Suprapubic skin (tissue), 4 donors: ENCODE measurements around the gene MYO1A. TPM values are rescaled to one million over a fixed set of nuclear protein-coding genes. Genes with fewer than 3 reads are reported as not detected.
"Not testable (repeated sequence)": the region's sequence is repeated elsewhere in the genome, so short reads cannot be mapped to it uniquely, and the experiment has no call there.

ENCODE experiments used
- DNase-seq, 2 donors: peaks; one replicate each; pipeline ENCODE4 v3.0.0-alpha.2; 2019; ENCODE audit warnings: low spot score in 2 of 2
- H3K27ac ChIP-seq: fragments of 200-600 bp; sonication (generic); one replicate; pipeline ENCODE4 v1.5.1; 2019
- H3K27me3 ChIP-seq: fragments of 200-600 bp; sonication (generic); one replicate; pipeline ENCODE4 v1.5.1; 2019
- H3K36me3 ChIP-seq: fragments of 200-600 bp; sonication (generic); one replicate; pipeline ENCODE4 v1.5.1; 2019
- H3K4me1 ChIP-seq: fragments of 200-600 bp; sonication (generic); one replicate; pipeline ENCODE4 v1.5.1; 2019
- H3K4me3 ChIP-seq: fragments of 200-600 bp; sonication (generic); one replicate; pipeline ENCODE4 v1.5.1; 2019; ENCODE audit warnings: mild to moderate bottlenecking
- H3K9me3 ChIP-seq: fragments of 200-600 bp; sonication (generic); one replicate; pipeline ENCODE4 v1.5.1; 2019
- CTCF ChIP-seq, 2 donors: fragments of 200-600 bp in 1 of 2; fragments of 450-650 bp in 1 of 2; sonication (generic) in 1 of 2; IDR thresholded peaks; one replicate each; pipeline ENCODE4 v1.5.1; 2016 to 2019; ENCODE audit warnings: antibody characterized with exemption in 2 of 2, mild to moderate bottlenecking in 1 of 2, moderate library complexity in 1 of 2
- EP300 ChIP-seq: sonication (generic); formaldehyde crosslinking; IDR thresholded peaks from one replicate; pipeline ENCODE4 v1.6.1; 2017; ENCODE audit warnings: antibody characterized with exemption
- POLR2A ChIP-seq, 2 donors: fragments of 450-650 bp; IDR thresholded peaks; one replicate each; pipeline ENCODE4 v1.6.1; 2017; ENCODE audit warnings: antibody characterized with exemption in 2 of 2, mild to moderate bottlenecking in 2 of 2, moderate library complexity in 2 of 2
- POLR2AphosphoS5 ChIP-seq, 3 donors: sonication (generic); formaldehyde crosslinking; IDR thresholded peaks; one replicate each; pipeline ENCODE4 v1.6.1; 2017; ENCODE audit warnings: antibody characterized with exemption in 3 of 3
- WGBS: methylation state at CpG from one replicate; pipeline ENCODE4 v1.1.5; 2018; 5-methylcytosine and 5-hydroxymethylcytosine counted together
- total RNA-seq, 4 donors: library from RNA; depleted of rRNA; stranded (reverse); fragments of >200 nt; gene quantifications; one replicate each; pipeline ENCODE4 v1.1.0, GENCODE V29; 2016

MYO1A gene
- total RNA-seq, 4 donors from 2014 or later = 0.16 to 2.3 (median 0.58) TPM

GRCh38 chr12:57029457-57029856 lies 20.5 kb downstream of the MYO1A start:
- Histone ChIP-seq H3K4me3 (no peak overlapping the region), H3K27ac (no peak overlapping the region), H3K36me3 (no peaks in the 10 kb centered on the region), H3K27me3 (no peaks in the 10 kb centered on the region), H3K4me1 (peaks cover 8% of the 10 kb centered on the region), H3K9me3 (no peaks in the 10 kb centered on the region)
- no peak for DNase-seq
- TF ChIP-seq POLR2A (IDR thresholded peaks at IDR 0.05) (no peak), EP300 (no peak), POLR2AphosphoS5 (IDR thresholded peaks at IDR 0.05) (no peak), CTCF (IDR thresholded peaks at IDR 0.05) (no peak)
- WGBS = 91% methylated on average over 7 of the region's 7 CpGs

DNA sequence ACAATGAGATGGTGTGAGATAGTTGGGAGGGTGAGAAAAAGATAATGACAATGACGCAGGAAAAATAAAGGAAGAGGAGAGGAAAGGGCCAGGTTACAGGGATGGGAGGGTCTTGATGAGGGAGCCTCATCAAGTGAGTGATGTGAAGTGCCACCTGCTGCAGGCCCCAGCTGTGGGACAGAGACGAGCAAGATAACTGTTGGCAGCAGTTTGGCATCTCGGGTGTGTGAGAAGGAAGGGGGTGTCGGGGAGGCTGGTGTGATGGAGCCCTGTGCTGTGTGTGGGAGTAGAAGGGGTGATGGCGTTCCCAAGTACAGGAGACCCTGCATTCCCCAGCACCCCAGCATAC lies 22.1 kb downstream of the MYO1A start:
- Histone ChIP-seq H3K27ac (no peak overlapping the region), H3K36me3 (no peaks in the 10 kb centered on the region), H3K27me3 (no peaks in the 10 kb centered on the region), H3K4me3 (no peak overlapping the region), H3K4me1 (peaks cover 8% of the 10 kb centered on the region), H3K9me3 (no peaks in the 10 kb centered on the region)
- TF ChIP-seq EP300 (no peak), CTCF (IDR thresholded peaks at IDR 0.05) (no peak), POLR2AphosphoS5 (IDR thresholded peaks at IDR 0.05) (no peak), POLR2A (IDR thresholded peaks at IDR 0.05) (no peak)
- 56% methylated on average over 5 of the region's 5 CpGs for WGBS
- DNase-seq = no peak

- H3K4me1 ChIP-seq = peaks cover 8% of the 10 kb centered on the region
- H3K4me3 ChIP-seq = no peak overlapping the region
- no peaks in the 10 kb centered on the region for H3K27me3 ChIP-seq
- TF ChIP-seq EP300 (no peak), POLR2AphosphoS5 (IDR thresholded peaks at IDR 0.05) (no peak), CTCF (IDR thresholded peaks at IDR 0.05) (no peak), POLR2A (IDR thresholded peaks at IDR 0.05) (no peak)
- no peak for DNase-seq
- H3K27ac ChIP-seq = no peak overlapping the region
- no peaks in the 10 kb centered on the region for H3K36me3 ChIP-seq
- WGBS = 72% methylated on average over 13 of the region's 13 CpGs
- no peaks in the 10 kb centered on the region for H3K9me3 ChIP-seq
Measured at GRCh38 chr12:57027011-57027804, 22.7 kb downstream of the MYO1A start.

- Histone ChIP-seq H3K9me3 (no peaks in the 10 kb centered on the region), H3K27ac (no peak overlapping the region), H3K27me3 (no peaks in the 10 kb centered on the region), H3K36me3 (no peaks in the 10 kb centered on the region), H3K4me1 (no peaks in the 10 kb centered on the region), H3K4me3 (no peak overlapping the region)
- DNase-seq = no peak
- TF ChIP-seq POLR2AphosphoS5 (IDR thresholded peaks at IDR 0.05) = no peak
- TF ChIP-seq EP300 = no peak
- no peak for TF ChIP-seq CTCF (IDR thresholded peaks at IDR 0.05)
- no peak for TF ChIP-seq POLR2A (IDR thresholded peaks at IDR 0.05)
- WGBS = 83% methylated on average over 1 of the region's 2 CpGs
Measured at GRCh38 chr12:57025196-57025595, 24.7 kb downstream of the MYO1A start.

GRCh38 chr12:57022324-57022723 lies 27.6 kb downstream of the MYO1A start:
- H3K36me3 ChIP-seq, H3K4me1 ChIP-seq, H3K9me3 ChIP-seq, H3K27me3 ChIP-seq, DNase-seq, H3K27ac ChIP-seq, H3K4me3 ChIP-seq: not testable (repeated sequence)
- 95% methylated on average over 5 of the region's 5 CpGs for WGBS
